WI38 (cell line): ENCODE results near the gene NT5DC3.

ENCODE experiments used
- H3K4me3 ChIP-seq: 2 replicates; pipeline ENCODE4 v1.5.1; 2011; ENCODE audit warnings: low read depth, mild to moderate bottlenecking, control low read depth, low read length
- CTCF ChIP-seq: IDR thresholded peaks from 2 replicates; pipeline ENCODE4 v1.5.1; 2012; ENCODE audit warnings: low read depth, mild to moderate bottlenecking, control low read depth, low read length

The NT5DC3 gene

DNA sequence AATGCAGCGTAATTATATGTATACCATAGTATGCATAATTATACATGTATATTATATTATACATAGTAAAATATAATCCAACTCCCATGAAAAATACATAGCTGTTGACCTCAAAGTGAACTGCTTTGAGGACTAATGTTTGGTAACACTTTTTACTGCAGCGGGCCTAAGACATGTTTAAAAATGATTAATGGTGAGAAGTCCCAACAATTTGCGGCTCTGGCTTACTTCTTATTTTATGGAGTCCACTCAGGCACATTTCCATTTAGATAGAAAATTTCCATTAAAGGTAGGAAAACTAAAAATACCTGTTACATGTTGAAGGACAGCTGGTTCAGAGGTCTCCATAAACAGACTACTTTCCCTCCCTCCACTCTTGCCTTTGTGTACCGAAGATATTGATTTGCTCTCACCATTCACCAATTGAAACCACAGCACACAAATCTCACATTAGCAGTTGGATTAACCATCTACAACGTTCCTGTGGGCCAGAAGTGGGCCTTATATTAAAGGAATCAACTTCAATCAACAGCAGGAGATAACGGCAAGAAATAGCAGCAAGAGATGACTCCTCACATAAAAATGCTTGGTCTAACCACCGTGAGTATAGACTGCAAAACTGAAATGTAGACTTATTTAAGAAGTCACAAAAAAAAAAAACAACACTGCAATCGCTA lies 14.1 kb upstream of the NT5DC3 start:
- no peak overlapping the region for H3K4me3 ChIP-seq
- no peak for TF ChIP-seq CTCF

DNA sequence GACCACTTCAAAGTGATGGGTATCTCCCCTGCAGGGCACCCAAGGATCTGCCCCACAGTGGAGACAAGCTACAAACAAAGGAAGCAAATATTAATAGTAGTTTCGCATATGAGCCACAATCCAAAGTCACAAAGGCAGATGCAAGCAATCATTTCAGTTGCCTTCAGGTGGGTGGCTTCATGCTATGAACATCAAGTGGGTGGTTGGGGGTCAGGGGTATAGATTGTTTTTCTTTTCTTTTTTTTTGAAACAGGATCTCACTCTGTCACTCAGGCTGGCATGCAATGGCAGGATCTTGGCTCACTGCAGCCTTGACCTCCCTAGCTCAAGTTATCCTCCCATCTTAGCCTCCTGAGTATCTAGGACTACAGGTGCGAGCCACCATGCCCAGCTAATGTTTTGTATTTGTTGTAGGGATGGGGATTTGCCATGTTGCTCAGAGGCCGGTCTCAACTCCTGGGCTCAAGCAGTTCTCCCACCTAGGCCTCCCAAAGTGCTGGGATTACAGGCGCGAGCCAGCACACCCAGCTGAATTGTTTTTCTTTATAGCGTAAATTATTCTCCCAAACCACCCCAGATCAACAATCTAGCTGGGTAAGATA lies 13.4 kb upstream of the NT5DC3 start:
- no peak for TF ChIP-seq CTCF
- no peak overlapping the region for H3K4me3 ChIP-seq

GRCh38 chr12:103852498-103852997 lies 11.5 kb upstream of the NT5DC3 start:
- no peak overlapping the region for H3K4me3 ChIP-seq
- TF ChIP-seq CTCF, result no peak

DNA sequence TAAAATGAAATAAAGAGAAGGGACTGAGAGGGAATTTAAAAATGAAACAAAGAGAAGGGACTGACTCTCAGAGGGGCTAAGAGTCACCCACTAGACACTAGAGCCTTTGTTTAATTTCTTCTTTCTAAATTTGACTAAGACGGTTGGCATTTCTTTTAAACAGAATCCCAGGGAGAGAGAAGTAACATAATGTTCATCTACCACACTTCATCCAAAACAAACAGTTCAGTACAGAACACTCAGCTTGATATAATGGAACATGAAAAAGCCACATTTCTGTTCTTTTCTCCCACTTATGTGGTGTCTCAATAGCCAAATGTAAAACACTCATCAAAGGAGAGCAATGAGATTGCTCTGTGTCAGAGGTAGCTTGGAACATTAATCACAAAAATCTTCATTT lies 10.1 kb upstream of the NT5DC3 start:
- TF ChIP-seq CTCF, result no peak
- H3K4me3 ChIP-seq, result no peak overlapping the region

DNA sequence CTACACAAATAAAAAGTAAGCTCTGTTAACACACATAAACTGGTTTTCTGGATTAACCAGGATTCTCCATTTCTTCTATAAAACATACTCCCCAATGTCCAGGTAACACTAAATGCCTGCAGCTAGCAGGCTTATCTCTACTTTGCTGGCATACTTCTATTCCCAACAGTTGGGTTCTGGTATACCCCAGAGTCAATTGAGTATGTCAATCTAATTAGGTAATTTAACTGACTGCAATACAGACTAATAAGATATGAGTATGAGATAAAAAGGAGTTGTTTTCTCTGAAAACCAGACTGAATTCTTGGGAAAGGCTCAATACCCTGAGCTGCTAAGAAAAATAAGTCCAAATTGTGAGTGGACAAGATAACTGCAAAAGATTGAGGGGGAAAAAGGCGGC lies 9.4 kb upstream of the NT5DC3 start:
- no peak overlapping the region for H3K4me3 ChIP-seq
- no peak for TF ChIP-seq CTCF

DNA sequence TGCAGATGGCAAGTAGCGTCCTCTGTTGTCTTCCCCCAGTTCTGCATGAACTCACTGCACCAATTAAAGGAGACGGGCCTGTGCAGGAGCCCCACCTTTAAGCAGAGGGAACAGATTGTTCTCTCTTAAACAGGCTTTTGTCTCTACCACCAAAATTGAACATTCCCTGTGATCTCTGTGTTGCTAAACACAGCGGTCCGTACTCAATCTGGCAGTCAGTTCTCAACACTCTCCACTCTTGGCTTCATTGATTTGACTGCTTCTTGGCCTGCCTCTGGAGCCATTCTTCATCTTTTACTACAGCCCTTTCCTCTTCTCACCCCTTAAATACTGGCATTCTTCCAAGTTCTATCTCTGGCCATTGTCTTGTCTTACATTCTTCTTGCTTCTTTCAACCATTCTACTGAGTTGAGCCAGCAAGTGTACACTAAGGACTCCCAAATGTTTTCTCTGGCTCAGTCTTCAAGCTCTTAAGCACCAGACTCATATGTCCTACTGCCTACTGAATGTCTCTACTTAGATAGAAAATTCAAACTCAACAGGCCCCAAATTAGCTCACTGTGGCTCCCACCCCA lies 8.0 kb upstream of the NT5DC3 start:
- TF ChIP-seq CTCF, result no peak

DNA sequence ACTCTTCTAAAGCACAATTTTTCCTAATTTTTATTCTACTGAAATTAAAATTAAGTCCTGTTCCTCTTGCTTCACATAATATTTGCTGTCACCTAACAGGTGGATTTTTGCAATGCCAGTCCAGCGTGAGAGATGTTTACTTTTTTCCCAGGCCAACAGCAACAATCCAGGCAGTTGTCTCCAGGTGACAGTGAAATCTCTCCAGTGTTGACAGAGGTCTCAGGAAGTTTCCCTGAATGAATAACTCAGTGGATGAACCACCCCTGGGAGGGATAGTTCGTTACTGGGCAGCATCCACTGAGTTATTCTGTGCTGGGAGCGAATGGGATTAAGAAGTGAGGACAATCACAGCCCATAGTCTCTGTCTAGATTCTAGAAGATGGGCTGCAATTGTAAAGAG lies 7.1 kb upstream of the NT5DC3 start:
- TF ChIP-seq CTCF, result no peak
- H3K4me3 ChIP-seq, result no peak overlapping the region

More for the DNA sequence above, 8.0 kb upstream of the NT5DC3 start:
- no peak overlapping the region for H3K4me3 ChIP-seq
